DND-41 (cell line): ENCODE measurements around the gene FBXO33.

ENCODE experiments used
- ATAC-seq: fragments of 200-7000 bp; cut with Tn5 transposase; 3 replicates; pipeline ENCODE4 v1.9.1; 2021; ENCODE audit warnings: low read depth; ENCODE audit not compliant: insufficient read depth
- DNase-seq: peaks from one replicate; pipeline ENCODE4 v3.0.0-alpha.2; 2020
- H2AFZ ChIP-seq: 2 replicates; pipeline ENCODE4 v1.6.0; 2012; ENCODE audit warnings: low read depth, low read length
- H3K27ac ChIP-seq: 2 replicates; pipeline ENCODE4 v1.5.1; 2012; ENCODE audit warnings: low read length, inconsistent platforms
- H3K27me3 ChIP-seq: fragments of 200-600 bp; sonication (generic); 2 replicates; pipeline ENCODE4 v1.6.0; 2012; ENCODE audit warnings: low read length, mild to moderate bottlenecking, inconsistent platforms; ENCODE audit not compliant: insufficient read depth, poor library complexity
- H3K36me3 ChIP-seq: 2 replicates; pipeline ENCODE4 v1.5.1; 2012; ENCODE audit warnings: low read length, inconsistent platforms; ENCODE audit not compliant: insufficient read depth
- H3K4me1 ChIP-seq: 2 replicates; pipeline ENCODE4 v1.5.1; 2012; ENCODE audit warnings: mild to moderate bottlenecking, low read length; ENCODE audit not compliant: insufficient read depth
- H3K4me2 ChIP-seq: 2 replicates; pipeline ENCODE4 v1.6.0; 2012; ENCODE audit warnings: mild to moderate bottlenecking, moderate library complexity, low read length, inconsistent platforms; ENCODE audit not compliant: insufficient read depth
- H3K4me3 ChIP-seq, 2 experiments: fragments of 200-600 bp in 1 of 2; shearing (Covaris generic) in 1 of 2; 2 replicates each; pipeline ENCODE4 v1.5.1; 2012 to 2016; ENCODE audit warnings: inconsistent platforms in 2 of 2, low read length in 2 of 2, mild to moderate bottlenecking in 2 of 2, low read depth in 1 of 2, moderate library complexity in 1 of 2
- H3K79me2 ChIP-seq: 2 replicates; pipeline ENCODE4 v1.6.0; 2012; ENCODE audit warnings: low read length, inconsistent platforms; ENCODE audit not compliant: insufficient read depth
- H3K9ac ChIP-seq: 2 replicates; pipeline ENCODE4 v1.6.0; 2012; ENCODE audit warnings: low read depth, mild to moderate bottlenecking, inconsistent platforms, low read length, moderate library complexity
- H3K9me3 ChIP-seq: 2 replicates; pipeline ENCODE4 v1.5.1; 2012; ENCODE audit warnings: low read length, moderate library complexity, mild to moderate bottlenecking, inconsistent platforms; ENCODE audit not compliant: insufficient read depth, severe bottlenecking
- H4K20me1 ChIP-seq: 2 replicates; pipeline ENCODE4 v1.6.0; 2012; ENCODE audit warnings: low read length; ENCODE audit not compliant: insufficient read depth
- CTCF ChIP-seq: IDR thresholded peaks from 2 replicates; pipeline ENCODE4 v1.5.1; 2012; ENCODE audit warnings: borderline replicate concordance, low read length, moderate library complexity, mild to moderate bottlenecking; ENCODE audit not compliant: poor library complexity, severe bottlenecking; ENCODE audit errors: extremely low read depth
- EZH2 ChIP-seq: IDR thresholded peaks from 3 replicates; pipeline ENCODE4 v1.6.1; 2012; ENCODE audit warnings: borderline replicate concordance, low read depth, mild to moderate bottlenecking, moderate library complexity, low read length, inconsistent platforms; ENCODE audit not compliant: severe bottlenecking

Gene FBXO33

GRCh38 chr14:39446131-39446744 lies 14.0 kb upstream of the FBXO33 start:
- H3K4me1 ChIP-seq = no peaks in the 10 kb centered on the region
- H2AFZ ChIP-seq = no peak overlapping the region
- no peaks in the 10 kb centered on the region for H3K36me3 ChIP-seq
- H3K79me2 ChIP-seq = no peaks in the 10 kb centered on the region
- H3K27ac ChIP-seq = no peak overlapping the region
- no peak overlapping the region for H3K9ac ChIP-seq
- TF ChIP-seq EZH2 (no peak), CTCF (no peak)
- no peaks in the 10 kb centered on the region for H3K27me3 ChIP-seq
- H3K4me3 ChIP-seq = no peak overlapping the region
- ATAC-seq (no peak), DNase-seq (no peak)
- H3K9me3 ChIP-seq = peaks cover 13% of the 10 kb centered on the region
- H3K4me2 ChIP-seq = no peak overlapping the region
- no peaks in the 10 kb centered on the region for H4K20me1 ChIP-seq

GRCh38 chr14:39442293-39442692 lies 10.1 kb upstream of the FBXO33 start:
- DNase-seq (no peak), ATAC-seq (no peak)
- no peak overlapping the region for H3K4me2 ChIP-seq

GRCh38 chr14:39441805-39442204 lies 9.6 kb upstream of the FBXO33 start:
- DNase-seq (no peak), ATAC-seq (no peak)
- H3K9ac ChIP-seq = no peak overlapping the region
- H2AFZ ChIP-seq = no peak overlapping the region
- no peaks in the 10 kb centered on the region for H3K4me1 ChIP-seq
- no peak for TF ChIP-seq CTCF
- no peak for TF ChIP-seq EZH2
- H3K27ac ChIP-seq = no peak overlapping the region
- no peaks in the 10 kb centered on the region for H4K20me1 ChIP-seq
- no peaks in the 10 kb centered on the region for H3K79me2 ChIP-seq
- H3K4me3 ChIP-seq = no peak overlapping the region
- no peak overlapping the region for H3K4me2 ChIP-seq
- H3K27me3 ChIP-seq = no peaks in the 10 kb centered on the region
- peaks cover 19% of the 10 kb centered on the region for H3K9me3 ChIP-seq
- no peaks in the 10 kb centered on the region for H3K36me3 ChIP-seq

More at GRCh38 chr14:39442293-39442692, 10.1 kb upstream of the FBXO33 start:
- H3K4me3 ChIP-seq = no peak overlapping the region
- H3K36me3 ChIP-seq = no peaks in the 10 kb centered on the region
- H3K4me1 ChIP-seq = no peaks in the 10 kb centered on the region
- no peak overlapping the region for H3K27ac ChIP-seq
- no peaks in the 10 kb centered on the region for H3K27me3 ChIP-seq
- no peak overlapping the region for H3K9ac ChIP-seq
- TF ChIP-seq EZH2 = no peak
- TF ChIP-seq CTCF = no peak
- H4K20me1 ChIP-seq = no peaks in the 10 kb centered on the region
- peaks cover 19% of the 10 kb centered on the region for H3K9me3 ChIP-seq
- no peaks in the 10 kb centered on the region for H3K79me2 ChIP-seq
- no peak overlapping the region for H2AFZ ChIP-seq
